Measurements from ENCODE around the gene THAP4.
"Not testable (repeated sequence)": the region's sequence is repeated elsewhere in the genome, so short reads cannot be mapped to it uniquely, and the experiment has no call there.

THAP4 gene

GRCh38 chr2:241579281-241579680 is 57.7 kb downstream of the THAP4 start:
- no peak for FAIRE-seq

DNA sequence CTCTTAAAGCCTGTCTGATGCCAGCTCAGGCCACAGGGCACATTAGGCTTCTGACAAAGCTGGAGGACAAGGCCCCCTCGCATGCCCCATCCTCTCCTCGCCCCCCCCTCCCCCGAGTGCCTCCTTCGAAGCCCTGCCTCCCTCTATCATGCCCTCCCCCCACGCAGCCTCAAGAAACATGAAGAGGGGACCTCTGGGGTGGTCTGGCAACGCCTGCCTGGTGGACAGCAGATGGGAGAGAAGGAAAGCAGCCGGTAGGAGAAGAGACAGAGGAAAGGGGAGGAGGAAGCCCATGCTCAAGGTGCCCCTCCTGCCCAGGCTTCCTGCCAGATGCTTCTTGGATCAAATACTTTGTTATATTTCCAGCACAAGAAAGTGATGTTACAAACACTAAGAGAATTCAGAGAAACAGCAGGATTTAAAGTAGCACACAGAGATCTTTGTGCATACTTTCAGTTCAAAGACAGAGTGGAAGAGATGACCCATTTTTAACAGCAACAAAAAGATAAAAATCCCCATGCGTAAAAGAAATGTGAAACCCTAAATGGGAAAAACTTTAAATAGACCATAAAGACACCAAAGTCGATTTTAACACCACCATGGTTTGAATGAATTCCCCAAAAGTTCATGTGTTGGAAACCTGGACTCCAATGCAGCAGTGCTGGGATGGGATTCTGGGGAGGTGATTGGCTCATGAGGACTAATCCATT is 59.4 kb downstream of the THAP4 start:
- FAIRE-seq, result no peak

- FAIRE-seq, result no peak
These were observed 60.7 kb downstream of the THAP4 start for GRCh38 chr2:241576293-241576654.

- FAIRE-seq, result no peak
These were observed 61.2 kb downstream of the THAP4 start for GRCh38 chr2:241575624-241576292.

DNA sequence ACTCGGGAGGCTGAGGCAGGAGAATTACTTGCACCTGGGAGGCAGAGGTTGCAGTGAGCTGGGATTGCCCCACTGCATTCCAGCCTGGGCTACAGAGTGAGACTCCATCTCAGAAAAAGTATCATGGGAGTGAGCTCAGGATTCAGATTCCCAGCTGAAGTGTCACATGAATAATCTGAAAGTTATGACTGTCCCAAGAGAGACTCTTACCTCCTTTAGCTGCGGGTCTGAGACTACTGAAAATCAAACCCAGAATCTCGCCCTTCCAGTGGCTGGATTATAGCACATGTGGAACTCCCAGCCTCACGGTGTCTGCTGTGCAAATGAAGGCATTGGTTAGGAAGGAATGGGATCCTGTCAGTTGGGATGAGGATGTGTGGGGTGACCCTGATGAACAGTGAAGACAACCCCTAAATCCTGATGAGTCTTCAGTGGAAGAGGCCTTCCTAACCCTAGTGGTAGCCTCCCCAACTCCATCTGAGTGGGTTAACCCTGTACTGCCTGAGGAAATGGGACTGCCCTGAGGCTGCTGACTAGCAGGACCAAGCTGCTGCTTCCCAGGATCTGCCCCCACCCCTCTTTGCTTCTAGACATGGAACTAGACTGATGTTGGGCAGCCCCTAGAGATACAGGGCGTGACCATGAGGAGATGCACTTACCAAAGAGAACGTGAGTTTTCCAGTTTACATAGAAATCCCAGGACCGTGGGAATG is 61.9 kb downstream of the THAP4 start:
- FAIRE-seq, result no peak

DNA sequence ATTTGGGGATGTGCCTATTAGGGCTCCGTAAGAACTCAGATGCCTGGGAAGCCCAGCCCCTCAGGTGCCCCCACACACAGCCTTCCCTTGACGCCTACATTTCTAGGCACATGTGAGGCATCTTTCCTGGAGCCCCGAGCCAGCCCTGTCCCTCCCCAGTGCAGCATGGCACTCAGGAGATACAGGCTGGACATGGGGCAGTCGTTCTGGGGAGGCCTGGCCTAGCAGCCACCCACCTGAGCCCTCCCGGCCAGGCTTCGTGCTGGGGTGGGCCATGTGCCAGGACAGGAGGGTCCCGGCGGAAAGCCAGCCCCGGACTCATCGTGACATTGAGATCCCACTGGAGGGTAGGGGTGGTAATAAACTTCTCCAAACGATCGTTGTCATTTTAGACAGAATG is 63.2 kb downstream of the THAP4 start:
- no peak for FAIRE-seq

DNA sequence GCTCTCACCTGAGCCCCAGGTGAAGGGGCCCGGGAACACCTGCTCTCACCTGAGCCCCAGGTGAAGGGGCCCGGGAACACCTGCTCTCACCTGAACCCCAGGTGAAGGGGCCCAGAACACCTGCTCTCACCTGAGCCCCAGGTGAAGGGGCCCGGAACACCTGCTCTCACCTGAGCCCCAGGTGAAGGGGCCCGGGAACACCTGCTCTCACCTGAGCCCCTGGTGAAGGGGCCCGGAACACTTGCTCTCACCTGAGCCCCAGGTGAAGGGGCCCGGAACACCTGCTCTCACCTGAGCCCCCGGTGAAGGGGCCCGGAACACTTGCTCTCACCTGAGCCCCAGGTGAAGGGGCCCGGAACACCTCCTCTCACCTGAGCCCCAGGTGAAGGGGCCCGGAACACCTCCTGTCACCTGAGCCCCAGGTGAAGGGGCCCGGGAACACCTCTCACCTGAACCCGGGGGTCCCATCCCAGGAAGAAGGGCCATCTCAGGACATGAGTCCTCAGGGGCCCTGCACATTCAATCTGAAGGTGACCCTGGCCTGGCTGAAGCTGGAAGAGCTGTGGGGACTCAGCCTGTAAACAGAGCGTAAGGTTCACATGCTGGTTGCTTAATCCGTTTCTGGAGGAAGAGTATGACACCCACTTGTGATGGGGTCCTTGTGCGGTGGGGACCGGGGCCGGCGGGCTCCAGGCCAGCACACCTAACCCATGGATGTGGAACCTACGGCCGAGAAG is 63.9 kb downstream of the THAP4 start:
- FAIRE-seq, result not testable (repeated sequence)

DNA sequence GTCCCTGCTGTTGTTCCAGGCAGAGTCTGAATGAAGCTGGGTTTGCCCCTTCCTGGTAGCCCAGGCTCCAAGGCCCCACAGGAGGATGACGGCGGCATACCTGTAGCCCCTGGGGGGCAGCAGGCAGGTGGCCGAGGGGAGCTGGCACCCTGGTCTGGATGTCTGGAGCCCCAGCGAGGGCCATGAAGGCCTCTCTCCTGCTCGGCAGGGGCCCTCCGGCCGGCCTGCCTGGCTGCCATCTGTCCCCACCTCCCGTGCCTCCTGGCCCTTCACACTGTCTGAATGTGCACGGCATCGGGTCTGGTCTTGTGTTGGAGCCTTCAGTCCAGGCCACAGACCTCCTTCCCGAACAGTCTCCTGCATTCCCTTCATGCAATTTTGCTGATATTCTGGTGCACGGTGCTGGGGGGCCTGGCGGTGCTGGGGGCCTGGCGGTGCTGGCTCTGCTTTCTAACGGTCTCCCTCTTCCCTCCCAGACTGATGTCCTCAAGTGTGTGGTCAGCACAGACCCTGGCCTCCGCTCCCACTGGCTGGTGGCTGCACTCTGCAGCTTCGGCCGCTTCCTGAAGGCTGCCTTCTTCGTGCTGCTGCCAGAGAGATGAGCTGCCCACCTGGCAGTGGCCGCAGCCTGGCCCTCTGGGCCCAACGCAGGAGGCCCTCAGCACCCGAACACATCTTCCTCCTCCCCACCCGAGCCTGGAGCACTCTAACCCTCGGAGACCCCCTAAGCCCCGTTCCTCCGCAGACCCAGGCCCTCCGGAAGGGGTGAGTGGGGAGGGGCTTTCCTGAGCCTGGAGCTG is 64.9 kb downstream of the THAP4 start:
- FAIRE-seq, result no peak

- FAIRE-seq, result no peak
These were observed 65.9 kb downstream of the THAP4 start for GRCh38 chr2:241570961-241571581.

GRCh38 chr2:241569831-241570281 is 67.1 kb downstream of the THAP4 start:
- no peak for FAIRE-seq

DNA sequence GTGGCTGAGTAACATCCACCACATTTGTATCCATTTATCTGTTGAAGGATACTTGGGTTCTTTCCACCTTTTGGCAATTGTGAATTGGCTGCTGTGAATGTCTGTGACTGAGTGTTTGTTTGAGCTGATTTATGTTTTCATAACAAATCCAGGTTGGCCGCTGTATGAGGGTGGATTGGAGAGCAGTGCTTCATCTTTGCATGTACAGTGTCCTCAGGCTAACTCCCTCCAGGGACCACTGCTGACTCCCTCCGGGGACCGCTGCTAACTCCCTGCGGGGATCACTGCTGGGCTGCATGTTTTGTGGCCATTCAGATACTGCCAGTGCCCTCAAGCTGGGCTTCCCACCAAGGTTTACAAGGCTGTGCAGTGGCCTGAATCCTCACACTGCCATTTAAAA is 68.2 kb downstream of the THAP4 start:
- no peak for FAIRE-seq

- no peak for FAIRE-seq
These were observed 69.2 kb downstream of the THAP4 start for GRCh38 chr2:241567776-241568175.

DNA sequence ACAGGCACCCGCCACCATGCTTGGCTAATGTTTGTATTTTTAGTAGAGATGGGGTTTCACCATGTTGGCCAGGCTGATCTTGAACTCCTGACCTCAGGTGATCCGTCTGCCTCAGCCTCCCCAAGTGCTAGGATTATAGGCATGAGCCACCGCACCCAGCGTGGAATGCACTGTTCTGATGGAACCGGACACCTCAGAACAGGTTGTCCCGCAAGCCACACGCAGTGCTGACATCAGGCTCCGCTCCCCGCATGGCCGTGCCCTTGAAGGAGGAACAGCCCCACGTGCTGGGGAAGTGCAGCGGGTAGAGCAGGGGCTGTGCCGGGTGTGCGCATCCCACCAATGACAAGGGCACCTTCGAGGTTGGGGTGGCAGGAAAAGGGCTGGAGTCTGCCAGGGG is 69.7 kb downstream of the THAP4 start:
- not testable (repeated sequence) for FAIRE-seq

DNA sequence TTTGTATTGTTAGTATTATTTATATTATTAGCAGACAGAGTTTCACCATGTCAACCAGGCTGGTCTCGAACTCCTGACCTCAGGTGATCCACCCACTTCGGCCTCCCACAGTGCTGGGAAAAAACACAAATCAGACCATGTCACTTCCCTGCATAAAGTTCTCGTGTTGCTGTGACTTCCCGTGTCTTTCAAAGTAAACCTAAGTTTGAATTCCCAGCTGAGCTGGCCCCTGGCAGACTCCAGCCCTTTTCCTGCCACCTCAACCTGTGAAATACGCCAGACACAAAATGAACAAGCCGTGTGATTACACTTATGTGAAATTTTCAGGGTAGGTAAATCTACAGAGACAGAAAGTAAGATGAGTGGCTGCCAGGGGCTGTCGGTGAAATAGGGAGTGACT is 70.5 kb downstream of the THAP4 start:
- no peak for FAIRE-seq

DNA sequence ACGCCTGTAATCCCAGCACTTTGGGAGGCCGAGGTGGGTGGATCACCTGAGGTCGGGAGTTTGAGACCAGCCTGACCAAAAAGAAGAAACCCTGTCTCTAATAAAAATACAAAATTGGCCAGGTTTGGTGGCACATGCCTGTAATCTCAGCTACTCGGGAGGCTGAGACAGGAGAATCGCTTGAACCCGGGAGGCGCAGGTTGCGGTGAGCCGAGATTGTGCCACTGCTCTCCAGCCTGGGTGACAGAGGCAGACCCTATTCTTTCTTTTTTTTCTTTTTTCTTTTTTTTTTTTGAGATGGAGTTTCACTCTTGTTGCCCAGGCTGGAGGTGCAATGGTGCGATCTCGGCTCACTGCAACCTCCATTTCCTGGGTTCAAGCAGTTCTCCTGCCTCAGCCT is 70.9 kb downstream of the THAP4 start:
- FAIRE-seq, result not testable (repeated sequence)

DNA sequence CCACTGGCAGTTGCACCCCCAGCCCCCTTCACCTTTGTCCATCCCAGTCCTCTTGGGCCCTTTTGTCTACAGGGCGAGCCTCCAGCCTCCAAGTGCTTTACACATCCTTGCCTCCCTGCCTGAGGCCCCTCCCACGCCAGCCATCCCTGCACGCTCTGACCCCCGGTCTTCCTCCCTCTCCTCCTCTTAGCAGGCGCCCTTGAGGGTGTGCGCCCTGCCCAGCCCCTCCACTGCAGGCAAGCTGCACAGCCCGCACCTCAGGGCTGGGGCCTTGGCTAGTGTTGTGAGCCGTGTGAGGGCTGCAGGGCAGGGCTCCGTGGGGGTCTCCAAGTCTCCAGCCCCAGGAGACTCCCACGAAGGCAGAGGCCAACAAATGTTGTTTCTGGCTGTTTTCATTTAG is 71.5 kb downstream of the THAP4 start:
- no peak for FAIRE-seq

GRCh38 chr2:241564596-241565410 is 72.2 kb downstream of the THAP4 start:
- FAIRE-seq, result no peak

DNA sequence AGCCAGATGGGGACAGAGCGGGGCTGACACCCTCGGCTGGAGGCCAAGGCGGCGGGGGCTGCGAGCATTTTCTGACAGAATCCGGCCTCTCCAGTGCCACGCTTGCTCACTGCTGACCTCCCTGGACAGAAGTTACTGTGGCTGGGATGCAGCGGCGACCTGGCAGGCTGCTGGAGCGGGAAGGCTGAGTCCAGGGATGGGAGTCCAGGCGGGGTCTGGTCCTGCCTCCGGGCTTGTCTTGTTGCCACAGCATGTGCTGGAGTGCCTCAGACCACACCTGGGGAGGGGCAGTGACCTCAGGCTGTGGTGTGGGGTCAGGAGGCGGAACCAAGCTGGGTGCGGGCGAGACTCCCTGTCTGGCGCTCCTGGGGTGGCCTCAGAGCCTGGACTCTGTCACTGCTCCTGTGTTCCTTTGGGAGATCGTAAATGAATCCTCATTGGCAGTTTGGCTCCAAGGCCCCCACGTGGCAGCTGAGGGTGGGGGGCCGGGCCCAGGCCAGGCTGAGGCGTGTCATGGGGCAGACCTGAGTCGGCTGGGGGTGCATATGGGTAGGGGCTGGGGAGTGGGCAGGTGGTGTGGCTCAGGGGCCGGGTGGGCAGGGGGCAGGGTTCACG is 72.9 kb downstream of the THAP4 start:
- FAIRE-seq, result no peak

DNA sequence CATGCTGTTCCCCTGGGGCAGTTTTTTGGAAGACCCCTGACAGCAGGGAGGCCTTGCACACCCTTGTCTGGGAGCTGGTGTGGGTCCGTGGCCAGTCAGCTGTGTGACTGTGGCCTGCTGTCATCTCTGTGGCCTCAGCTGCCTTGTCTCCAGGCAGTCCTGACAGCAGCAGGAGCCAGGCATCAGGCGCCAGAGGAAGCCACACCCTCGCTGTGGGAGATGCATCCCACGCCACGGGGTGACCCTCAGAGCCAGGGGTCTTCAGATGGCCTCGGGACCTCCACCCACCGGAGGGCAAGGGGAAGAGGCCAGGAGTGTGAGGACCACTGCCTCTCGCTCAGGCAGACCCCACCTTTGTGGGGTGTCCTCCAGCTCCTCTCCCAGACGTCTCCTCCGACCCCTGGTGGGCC is 73.4 kb downstream of the THAP4 start:
- no peak for FAIRE-seq

DNA sequence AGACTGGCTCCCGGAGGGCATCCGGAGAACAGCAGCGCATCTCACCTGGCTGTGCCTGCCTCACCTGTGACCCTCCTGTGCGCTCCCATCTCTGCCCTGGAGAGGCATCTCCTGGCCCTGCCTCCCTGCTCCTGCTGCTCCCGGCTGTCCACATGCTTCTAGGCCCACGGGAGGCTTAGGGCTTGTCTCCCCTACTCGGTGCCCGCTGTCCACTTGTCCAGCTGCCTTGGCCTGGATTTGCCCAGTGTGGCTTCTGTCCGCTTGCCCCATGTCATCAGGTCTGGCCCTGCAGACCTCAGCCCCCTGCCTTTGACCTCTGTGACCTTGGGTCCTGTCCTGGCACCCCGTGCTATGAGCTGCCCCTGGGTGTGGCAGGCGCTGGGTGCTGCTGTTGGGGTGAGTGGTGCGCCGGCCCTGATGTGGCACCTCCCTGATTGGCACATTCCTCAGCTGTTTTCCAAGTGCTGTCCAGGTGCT is 73.9 kb downstream of the THAP4 start:
- FAIRE-seq, result no peak
